Breast epithelium (tissue), 4 donors: ENCODE results near the gene SURF6. TPM values are rescaled to one million over a fixed set of nuclear protein-coding genes. Genes with fewer than 3 reads are reported as not detected.
"Not testable (repeated sequence)": the region's sequence is repeated elsewhere in the genome, so short reads cannot be mapped to it uniquely, and the experiment has no call there.

ENCODE experiments used
- DNase-seq, 2 donors: peaks; one replicate each; pipeline ENCODE4 v3.0.0-alpha.2; 2019; ENCODE audit warnings: low spot score in 2 of 2
- H3K27ac ChIP-seq, 2 donors: fragments of 200-600 bp; sonication (generic) in 1 of 2; one replicate each; pipeline ENCODE4 v1.5.1; 2016 to 2019; ENCODE audit warnings: mild to moderate bottlenecking in 1 of 2
- H3K27me3 ChIP-seq, 2 donors: fragments of 200-600 bp; sonication (generic) in 1 of 2; one replicate each; pipeline versions ENCODE4 v1.5.1 to v1.6.0; 2017 to 2019; ENCODE audit warnings: control low read depth in 1 of 2, mild to moderate bottlenecking in 1 of 2
- H3K36me3 ChIP-seq: fragments of 200-600 bp; one replicate; pipeline ENCODE4 v1.5.1; 2019
- H3K4me1 ChIP-seq, 2 donors: fragments of 200-600 bp; sonication (generic); one replicate each; pipeline ENCODE4 v1.5.1; 2016 to 2019; ENCODE audit warnings: control low read depth in 1 of 2
- H3K4me3 ChIP-seq, 3 donors: fragments of 200-600 bp; sonication (generic); 1 replicate in 2 of 3; 2 replicates in 1 of 3; pipeline ENCODE4 v1.5.1; 2016 to 2019; ENCODE audit warnings: mild to moderate bottlenecking in 3 of 3, moderate library complexity in 2 of 3
- H3K9me3 ChIP-seq, 2 donors: fragments of 200-600 bp; sonication (generic) in 1 of 2; one replicate each; pipeline ENCODE4 v1.5.1; 2016 to 2019; ENCODE audit warnings: control low read depth in 1 of 2
- POLR2A ChIP-seq: fragments of 450-650 bp; IDR thresholded peaks from one replicate; pipeline ENCODE4 v1.6.1; 2016; ENCODE audit warnings: antibody characterized with exemption, mild to moderate bottlenecking, moderate library complexity
- POLR2AphosphoS5 ChIP-seq, 3 donors: sonication (generic); formaldehyde crosslinking; IDR thresholded peaks; one replicate each; pipeline ENCODE4 v1.6.1; 2017; ENCODE audit warnings: antibody characterized with exemption in 3 of 3
- intact Hi-C: fragments of 100-400 bp; cut with DNase I; formaldehyde crosslinking; loops from one replicate; pipeline ENCODE4 v1.15.1; 2023; ENCODE audit warnings: low total_unique reads
- total RNA-seq, 3 donors: library from RNA; depleted of rRNA; stranded (reverse); fragments of >200 nt; gene quantifications; one replicate each; pipeline ENCODE4 v1.1.0, GENCODE V29; 2016
- TF ChIP-seq, protein P1 (sequence below), 3 donors: fragments of 450-650 bp; IDR thresholded peaks; one replicate each; pipeline ENCODE4 v1.5.1; 2016 to 2017; ENCODE audit warnings: antibody characterized with exemption in 3 of 3, mild to moderate bottlenecking in 3 of 3, moderate library complexity in 3 of 3

SURF6 gene
- total RNA-seq, 3 donors from 2014 or later: 12.8 to 29.0 (median 23.3) TPM

DNA sequence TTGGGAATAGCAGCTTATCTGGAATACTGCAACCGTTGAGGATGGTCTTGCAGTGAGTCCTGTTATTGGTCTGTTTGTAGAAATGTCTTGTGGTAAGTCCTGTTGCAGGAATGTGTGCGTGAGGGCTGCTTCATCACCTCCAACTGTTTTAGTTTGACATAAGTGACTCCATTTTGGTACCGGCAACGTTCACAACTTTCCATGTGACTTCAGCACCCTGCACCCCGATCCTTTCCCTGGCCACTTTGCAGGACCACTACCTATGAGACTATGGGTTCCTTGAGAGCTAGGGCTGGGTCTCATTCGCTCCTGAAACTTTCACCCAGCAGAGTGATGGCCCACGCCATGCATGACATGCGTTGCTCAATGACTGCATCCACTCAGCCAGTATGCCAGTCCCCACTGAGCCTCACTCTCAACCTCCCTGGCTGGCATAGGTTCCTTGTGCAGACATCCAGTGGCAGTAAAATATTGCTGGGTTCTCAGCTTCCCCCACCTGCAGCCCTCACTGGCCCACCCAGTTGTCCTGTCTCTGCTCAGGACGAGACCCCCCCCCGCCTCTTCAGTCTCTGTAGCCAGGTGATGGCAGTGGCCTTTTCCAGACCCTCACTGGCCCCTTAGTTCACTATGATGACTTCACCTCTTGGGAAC is 8.0 kb downstream of the SURF6 start:
- no peak overlapping the region for H3K27ac ChIP-seq
- H3K36me3 ChIP-seq: peaks cover 9% of the 10 kb centered on the region
- no peaks in the 10 kb centered on the region for H3K27me3 ChIP-seq
- H3K4me1 ChIP-seq: no peaks in the 10 kb centered on the region
- intact Hi-C loops: no loop called here
- no peak overlapping the region for H3K4me3 ChIP-seq
- no peak for DNase-seq
- no peaks in the 10 kb centered on the region for H3K9me3 ChIP-seq
- no peak for TF ChIP-seq POLR2A
- TF ChIP-seq, protein P1, sequence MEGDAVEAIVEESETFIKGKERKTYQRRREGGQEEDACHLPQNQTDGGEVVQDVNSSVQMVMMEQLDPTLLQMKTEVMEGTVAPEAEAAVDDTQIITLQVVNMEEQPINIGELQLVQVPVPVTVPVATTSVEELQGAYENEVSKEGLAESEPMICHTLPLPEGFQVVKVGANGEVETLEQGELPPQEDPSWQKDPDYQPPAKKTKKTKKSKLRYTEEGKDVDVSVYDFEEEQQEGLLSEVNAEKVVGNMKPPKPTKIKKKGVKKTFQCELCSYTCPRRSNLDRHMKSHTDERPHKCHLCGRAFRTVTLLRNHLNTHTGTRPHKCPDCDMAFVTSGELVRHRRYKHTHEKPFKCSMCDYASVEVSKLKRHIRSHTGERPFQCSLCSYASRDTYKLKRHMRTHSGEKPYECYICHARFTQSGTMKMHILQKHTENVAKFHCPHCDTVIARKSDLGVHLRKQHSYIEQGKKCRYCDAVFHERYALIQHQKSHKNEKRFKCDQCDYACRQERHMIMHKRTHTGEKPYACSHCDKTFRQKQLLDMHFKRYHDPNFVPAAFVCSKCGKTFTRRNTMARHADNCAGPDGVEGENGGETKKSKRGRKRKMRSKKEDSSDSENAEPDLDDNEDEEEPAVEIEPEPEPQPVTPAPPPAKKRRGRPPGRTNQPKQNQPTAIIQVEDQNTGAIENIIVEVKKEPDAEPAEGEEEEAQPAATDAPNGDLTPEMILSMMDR (IDR thresholded peaks at IDR 0.05): no peak
- no peak for TF ChIP-seq POLR2AphosphoS5 (IDR thresholded peaks at IDR 0.05)

- H3K27ac ChIP-seq, H3K27me3 ChIP-seq, H3K4me1 ChIP-seq, H3K4me3 ChIP-seq, intact Hi-C loops, H3K9me3 ChIP-seq, DNase-seq, H3K36me3 ChIP-seq: not testable (repeated sequence)
Observed at GRCh38 chr9:133327021-133327420, 9.0 kb downstream of the SURF6 start.

DNA sequence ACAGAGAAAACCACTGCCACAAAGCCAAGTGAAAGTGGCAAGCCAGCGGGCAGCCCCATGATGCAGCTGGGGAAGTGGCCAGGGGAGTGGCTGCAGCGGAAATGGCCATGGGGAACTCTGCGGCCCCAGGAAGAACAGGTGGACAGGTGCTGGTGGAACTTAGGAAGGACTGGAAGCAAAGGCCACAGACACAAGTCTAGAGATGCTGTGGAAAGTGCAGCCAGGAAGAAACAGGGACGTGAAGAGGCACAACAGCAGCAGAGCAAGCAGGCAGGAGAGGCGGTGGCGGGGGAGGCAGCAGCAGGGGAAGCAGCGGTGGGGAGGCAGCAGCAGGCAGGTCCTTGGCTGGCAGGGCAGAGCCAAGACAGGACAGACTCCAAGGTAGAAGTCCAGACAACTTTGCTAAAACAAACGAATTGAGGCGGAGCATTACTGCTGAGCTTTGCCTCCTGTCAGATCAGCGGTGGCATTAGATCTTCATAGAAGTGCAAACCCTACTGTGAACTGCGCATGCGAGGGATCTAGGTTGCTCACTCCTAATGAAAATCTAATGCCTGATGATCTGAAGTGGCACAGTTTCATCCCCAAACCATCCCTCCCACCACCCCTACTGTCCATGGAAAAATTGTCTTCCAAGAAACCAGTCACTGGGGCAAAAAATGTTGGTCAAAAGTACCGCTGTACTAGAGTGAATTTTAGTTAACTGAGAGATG is 11.8 kb downstream of the SURF6 start:
- Histone ChIP-seq H3K27ac (no peak overlapping the region), H3K9me3 (no peaks in the 10 kb centered on the region), H3K4me3 (no peak overlapping the region), H3K4me1 (no peaks in the 10 kb centered on the region), H3K36me3 (no peaks in the 10 kb centered on the region), H3K27me3 (no peaks in the 10 kb centered on the region)
- no peak for DNase-seq
- intact Hi-C loops: no loop called here
- TF ChIP-seq POLR2A: no peak

DNA sequence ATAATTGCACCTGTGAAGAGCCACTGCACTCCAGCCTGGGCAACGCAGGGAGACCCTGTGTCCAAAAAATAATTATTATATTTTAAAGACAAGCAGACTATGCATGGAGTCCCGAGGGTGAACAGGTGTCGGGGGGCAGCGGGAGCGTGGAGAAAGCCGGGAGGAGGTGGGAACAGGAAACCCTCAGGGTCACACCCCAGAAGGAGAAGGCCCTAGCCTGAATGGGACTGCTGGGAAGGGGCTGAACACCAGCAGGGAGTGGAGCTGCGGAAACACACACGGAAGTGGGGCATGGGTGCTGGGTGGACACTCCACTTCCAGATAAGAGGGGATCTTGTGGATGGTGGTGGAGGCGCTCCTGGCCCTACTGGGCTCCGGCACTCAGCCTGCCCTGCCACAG is 12.8 kb downstream of the SURF6 start:
- H3K9me3 ChIP-seq: no peaks in the 10 kb centered on the region
- no peak overlapping the region for H3K27ac ChIP-seq
- H3K36me3 ChIP-seq: no peaks in the 10 kb centered on the region
- intact Hi-C loops: no loop called here
- no peak overlapping the region for H3K4me3 ChIP-seq
- no peak for DNase-seq
- H3K4me1 ChIP-seq: no peaks in the 10 kb centered on the region
- H3K27me3 ChIP-seq: no peaks in the 10 kb centered on the region
- TF ChIP-seq POLR2AphosphoS5 (IDR thresholded peaks at IDR 0.05) (no peak), POLR2A (no peak)
- TF ChIP-seq, protein P1 (IDR thresholded peaks at IDR 0.05): no peak

- no peak overlapping the region for H3K27ac ChIP-seq
- DNase-seq: no peak
- intact Hi-C loops: no loop called here
- H3K4me1 ChIP-seq: no peaks in the 10 kb centered on the region
- TF ChIP-seq POLR2AphosphoS5 (IDR thresholded peaks at IDR 0.05): no peak
- TF ChIP-seq, protein P1 (IDR thresholded peaks at IDR 0.05): no peak
- no peak for TF ChIP-seq POLR2A
- H3K4me3 ChIP-seq: no peak overlapping the region
- H3K27me3 ChIP-seq: no peaks in the 10 kb centered on the region
- no peaks in the 10 kb centered on the region for H3K9me3 ChIP-seq
- no peaks in the 10 kb centered on the region for H3K36me3 ChIP-seq
Observed at GRCh38 chr9:133322701-133323100, 13.3 kb downstream of the SURF6 start.

- H3K4me3 ChIP-seq: no peak overlapping the region
- no peaks in the 10 kb centered on the region for H3K9me3 ChIP-seq
- H3K27ac ChIP-seq: no peak overlapping the region
- no peaks in the 10 kb centered on the region for H3K4me1 ChIP-seq
- H3K27me3 ChIP-seq: no peaks in the 10 kb centered on the region
- DNase-seq: no peak
- intact Hi-C loops: no loop called here
- TF ChIP-seq POLR2AphosphoS5 (IDR thresholded peaks at IDR 0.05): no peak
- TF ChIP-seq, protein P1 (IDR thresholded peaks at IDR 0.05): no peak
- TF ChIP-seq POLR2A: no peak
- H3K36me3 ChIP-seq: no peaks in the 10 kb centered on the region
Observed at GRCh38 chr9:133321411-133321935, 14.5 kb downstream of the SURF6 start.
